DND-41 (cell line): Measurements from ENCODE around the gene RUBCNL.

ENCODE experiments used
- ATAC-seq: fragments of 200-7000 bp; cut with Tn5 transposase; 3 replicates; pipeline ENCODE4 v1.9.1; 2021; ENCODE audit warnings: low read depth; ENCODE audit not compliant: insufficient read depth
- DNase-seq: peaks from one replicate; pipeline ENCODE4 v3.0.0-alpha.2; 2020
- H2AFZ ChIP-seq: 2 replicates; pipeline ENCODE4 v1.6.0; 2012; ENCODE audit warnings: low read depth, low read length
- H3K27ac ChIP-seq: 2 replicates; pipeline ENCODE4 v1.5.1; 2012; ENCODE audit warnings: low read length, inconsistent platforms
- H3K27me3 ChIP-seq: fragments of 200-600 bp; sonication (generic); 2 replicates; pipeline ENCODE4 v1.6.0; 2012; ENCODE audit warnings: low read length, mild to moderate bottlenecking, inconsistent platforms; ENCODE audit not compliant: insufficient read depth, poor library complexity
- H3K36me3 ChIP-seq: 2 replicates; pipeline ENCODE4 v1.5.1; 2012; ENCODE audit warnings: low read length, inconsistent platforms; ENCODE audit not compliant: insufficient read depth
- H3K4me1 ChIP-seq: 2 replicates; pipeline ENCODE4 v1.5.1; 2012; ENCODE audit warnings: mild to moderate bottlenecking, low read length; ENCODE audit not compliant: insufficient read depth
- H3K4me2 ChIP-seq: 2 replicates; pipeline ENCODE4 v1.6.0; 2012; ENCODE audit warnings: mild to moderate bottlenecking, moderate library complexity, low read length, inconsistent platforms; ENCODE audit not compliant: insufficient read depth
- H3K4me3 ChIP-seq, 2 experiments: fragments of 200-600 bp in 1 of 2; shearing (Covaris generic) in 1 of 2; 2 replicates each; pipeline ENCODE4 v1.5.1; 2012 to 2016; ENCODE audit warnings: inconsistent platforms in 2 of 2, low read length in 2 of 2, mild to moderate bottlenecking in 2 of 2, low read depth in 1 of 2, moderate library complexity in 1 of 2
- H3K79me2 ChIP-seq: 2 replicates; pipeline ENCODE4 v1.6.0; 2012; ENCODE audit warnings: low read length, inconsistent platforms; ENCODE audit not compliant: insufficient read depth
- H3K9ac ChIP-seq: 2 replicates; pipeline ENCODE4 v1.6.0; 2012; ENCODE audit warnings: low read depth, mild to moderate bottlenecking, inconsistent platforms, low read length, moderate library complexity
- H3K9me3 ChIP-seq: 2 replicates; pipeline ENCODE4 v1.5.1; 2012; ENCODE audit warnings: low read length, moderate library complexity, mild to moderate bottlenecking, inconsistent platforms; ENCODE audit not compliant: insufficient read depth, severe bottlenecking
- H4K20me1 ChIP-seq: 2 replicates; pipeline ENCODE4 v1.6.0; 2012; ENCODE audit warnings: low read length; ENCODE audit not compliant: insufficient read depth
- EZH2 ChIP-seq: IDR thresholded peaks from 3 replicates; pipeline ENCODE4 v1.6.1; 2012; ENCODE audit warnings: borderline replicate concordance, low read depth, mild to moderate bottlenecking, moderate library complexity, low read length, inconsistent platforms; ENCODE audit not compliant: severe bottlenecking
- TF ChIP-seq, protein P1 (sequence below): IDR thresholded peaks from 2 replicates; pipeline ENCODE4 v1.5.1; 2012; ENCODE audit warnings: borderline replicate concordance, low read length, moderate library complexity, mild to moderate bottlenecking; ENCODE audit not compliant: poor library complexity, severe bottlenecking; ENCODE audit errors: extremely low read depth

Gene RUBCNL

DNA sequence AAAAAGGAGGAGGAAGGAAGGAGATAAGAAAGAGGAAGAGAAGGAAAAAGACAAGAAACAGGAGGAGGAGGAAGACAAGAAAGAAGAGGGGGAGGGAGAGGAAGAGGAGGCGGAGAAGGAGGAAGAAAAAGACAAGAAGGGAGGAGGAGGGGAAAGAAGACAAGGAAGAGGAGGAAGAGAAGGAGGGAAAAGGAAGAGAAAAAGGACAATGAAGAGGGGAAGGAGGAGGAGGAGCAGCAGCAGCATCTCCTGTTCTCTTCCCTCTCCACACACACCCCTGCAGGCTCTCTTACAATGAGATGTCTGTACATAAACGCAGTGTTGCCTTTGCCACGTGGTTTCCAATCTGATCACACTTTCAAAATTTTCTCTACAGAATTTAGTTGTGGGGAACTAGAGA lies 66.6 kb downstream of the RUBCNL start:
- H3K9me3 ChIP-seq = no peaks in the 10 kb centered on the region
- ATAC-seq (peak; percentile 34), DNase-seq (peak; percentile 48)
- no peaks in the 10 kb centered on the region for H4K20me1 ChIP-seq
- peak overlapping the region; percentile 48 for H3K4me2 ChIP-seq
- H2AFZ ChIP-seq = peak overlapping the region; percentile 86
- H3K27me3 ChIP-seq = no peaks in the 10 kb centered on the region
- H3K36me3 ChIP-seq = peaks cover 4% of the 10 kb centered on the region; the same call in 1 of the 2 replicates
- TF ChIP-seq, protein P1, sequence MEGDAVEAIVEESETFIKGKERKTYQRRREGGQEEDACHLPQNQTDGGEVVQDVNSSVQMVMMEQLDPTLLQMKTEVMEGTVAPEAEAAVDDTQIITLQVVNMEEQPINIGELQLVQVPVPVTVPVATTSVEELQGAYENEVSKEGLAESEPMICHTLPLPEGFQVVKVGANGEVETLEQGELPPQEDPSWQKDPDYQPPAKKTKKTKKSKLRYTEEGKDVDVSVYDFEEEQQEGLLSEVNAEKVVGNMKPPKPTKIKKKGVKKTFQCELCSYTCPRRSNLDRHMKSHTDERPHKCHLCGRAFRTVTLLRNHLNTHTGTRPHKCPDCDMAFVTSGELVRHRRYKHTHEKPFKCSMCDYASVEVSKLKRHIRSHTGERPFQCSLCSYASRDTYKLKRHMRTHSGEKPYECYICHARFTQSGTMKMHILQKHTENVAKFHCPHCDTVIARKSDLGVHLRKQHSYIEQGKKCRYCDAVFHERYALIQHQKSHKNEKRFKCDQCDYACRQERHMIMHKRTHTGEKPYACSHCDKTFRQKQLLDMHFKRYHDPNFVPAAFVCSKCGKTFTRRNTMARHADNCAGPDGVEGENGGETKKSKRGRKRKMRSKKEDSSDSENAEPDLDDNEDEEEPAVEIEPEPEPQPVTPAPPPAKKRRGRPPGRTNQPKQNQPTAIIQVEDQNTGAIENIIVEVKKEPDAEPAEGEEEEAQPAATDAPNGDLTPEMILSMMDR = no peak
- no peak for TF ChIP-seq EZH2
- H3K4me1 ChIP-seq = peaks cover 23% of the 10 kb centered on the region
- peak overlapping the region; percentile 47 for H3K9ac ChIP-seq
- peak overlapping the region in 1 of 2 experiments; percentile 37; a peak in 1 of 4 replicates for H3K4me3 ChIP-seq
- peak overlapping the region; percentile 81 for H3K27ac ChIP-seq
- H3K79me2 ChIP-seq = no peaks in the 10 kb centered on the region

DNA sequence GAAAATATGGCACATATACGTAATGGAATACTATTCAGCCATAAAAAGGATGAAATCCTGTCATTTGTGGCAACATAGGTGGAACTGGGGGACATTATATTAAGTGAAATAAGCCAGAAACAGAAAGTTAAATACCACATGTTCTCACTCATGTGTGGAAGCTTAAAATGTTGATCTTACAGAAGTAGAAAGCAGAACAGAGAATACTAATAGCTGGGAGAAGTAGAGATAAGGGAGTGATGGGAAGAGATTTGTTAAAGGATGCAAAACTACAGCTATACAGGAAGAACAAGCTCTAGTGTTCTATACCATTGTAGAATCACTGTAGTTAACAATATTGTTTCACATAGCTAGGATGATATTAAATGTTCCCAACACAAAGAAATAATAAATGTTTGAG lies 68.1 kb downstream of the RUBCNL start:
- TF ChIP-seq, protein P1 = no peak
- no peak for TF ChIP-seq EZH2
- Histone ChIP-seq H3K79me2 (no peaks in the 10 kb centered on the region), H3K27ac (no peak overlapping the region), H3K4me3 (no peak overlapping the region), H3K27me3 (no peaks in the 10 kb centered on the region), H3K36me3 (peaks cover 4% of the 10 kb centered on the region; the same call in 1 of the 2 replicates), H2AFZ (no peak overlapping the region), H3K9ac (no peak overlapping the region), H3K4me1 (peaks cover 25% of the 10 kb centered on the region), H3K9me3 (no peaks in the 10 kb centered on the region), H4K20me1 (no peaks in the 10 kb centered on the region), H3K4me2 (no peak overlapping the region)
- ATAC-seq (no peak), DNase-seq (no peak)

DNA sequence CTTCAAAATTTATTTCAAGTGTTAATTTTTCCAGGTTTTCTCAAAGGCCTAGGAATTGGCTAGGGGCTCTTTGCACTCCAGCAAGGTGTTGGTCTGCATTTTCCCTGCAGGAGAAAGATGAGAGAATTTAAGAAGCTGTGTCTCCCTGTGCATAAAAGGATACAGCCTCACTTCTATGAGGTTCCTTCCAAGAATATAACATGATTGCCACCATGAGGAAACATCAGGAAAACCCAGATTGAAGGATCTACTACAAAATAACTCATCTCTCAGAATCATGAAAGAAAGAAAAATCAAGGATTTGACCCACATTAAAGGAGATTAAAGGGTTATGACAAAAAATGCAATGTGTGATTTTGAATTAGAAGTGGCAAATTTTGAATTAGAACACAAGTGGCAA lies 69.9 kb downstream of the RUBCNL start:
- Histone ChIP-seq H3K36me3 (peaks cover 4% of the 10 kb centered on the region; the same call in 1 of the 2 replicates), H3K27me3 (no peaks in the 10 kb centered on the region), H3K79me2 (no peaks in the 10 kb centered on the region), H3K4me2 (no peak overlapping the region), H2AFZ (0 out of 2 replicates have a peak overlapping the region, but pooled peaks have one; percentile 22), H3K4me3 (no peak overlapping the region), H3K9ac (no peak overlapping the region), H4K20me1 (no peaks in the 10 kb centered on the region), H3K9me3 (no peaks in the 10 kb centered on the region), H3K4me1 (peaks cover 27% of the 10 kb centered on the region), H3K27ac (no peak overlapping the region)
- DNase-seq (no peak), ATAC-seq (no peak)
- no peak for TF ChIP-seq EZH2
- TF ChIP-seq, protein P1 = peak; percentile 52
